KOPT-K1 (cell line): ENCODE measurements around the gene PRR14.
"Not testable (repeated sequence)": the region's sequence is repeated elsewhere in the genome, so short reads cannot be mapped to it uniquely, and the experiment has no call there.

Experiments
- H3K27ac ChIP-seq: fragments of 200-600 bp; sonication (generic); 2 replicates; pipeline ENCODE4 v1.5.1; 2016; ENCODE audit warnings: antibody characterized with exemption, mild to moderate bottlenecking, low read depth, low read length; ENCODE audit not compliant: poor library complexity, severe bottlenecking
- H3K36me3 ChIP-seq: fragments of 200-600 bp; sonication (generic); 2 replicates; pipeline ENCODE4 v1.5.1; 2017; ENCODE audit warnings: antibody characterized with exemption, mild to moderate bottlenecking, low read length, moderate library complexity; ENCODE audit not compliant: insufficient read depth
- H3K9me3 ChIP-seq: fragments of 200-600 bp; sonication (generic); 2 replicates; pipeline ENCODE4 v1.5.1; 2017; ENCODE audit warnings: antibody characterized with exemption, low read length, mild to moderate bottlenecking; ENCODE audit not compliant: insufficient read depth, poor library complexity, severe bottlenecking

The PRR14 gene

DNA sequence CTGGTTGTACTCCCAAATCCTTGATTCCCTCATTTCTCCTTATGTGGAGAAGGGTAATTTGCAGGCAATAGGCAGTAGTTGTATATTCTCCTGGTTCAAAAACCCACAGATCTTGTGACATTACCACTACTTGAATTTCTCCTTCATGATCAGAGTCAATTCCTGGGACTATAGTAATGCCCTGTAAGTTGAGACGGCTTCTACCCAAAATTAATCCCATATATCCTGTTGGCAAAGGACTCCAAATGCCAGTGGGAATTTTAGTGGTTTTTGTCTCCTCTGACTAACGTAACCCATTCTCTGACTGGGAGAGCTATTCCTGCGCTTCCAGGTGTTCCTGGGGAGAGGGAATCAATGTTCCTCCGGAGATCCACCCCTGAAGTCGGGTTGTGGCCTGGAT, 29.0 kb upstream of the PRR14 start:
- Histone ChIP-seq H3K9me3 (peaks cover 24% of the 10 kb centered on the region), H3K36me3 (no peaks in the 10 kb centered on the region), H3K27ac (no peak overlapping the region)

DNA sequence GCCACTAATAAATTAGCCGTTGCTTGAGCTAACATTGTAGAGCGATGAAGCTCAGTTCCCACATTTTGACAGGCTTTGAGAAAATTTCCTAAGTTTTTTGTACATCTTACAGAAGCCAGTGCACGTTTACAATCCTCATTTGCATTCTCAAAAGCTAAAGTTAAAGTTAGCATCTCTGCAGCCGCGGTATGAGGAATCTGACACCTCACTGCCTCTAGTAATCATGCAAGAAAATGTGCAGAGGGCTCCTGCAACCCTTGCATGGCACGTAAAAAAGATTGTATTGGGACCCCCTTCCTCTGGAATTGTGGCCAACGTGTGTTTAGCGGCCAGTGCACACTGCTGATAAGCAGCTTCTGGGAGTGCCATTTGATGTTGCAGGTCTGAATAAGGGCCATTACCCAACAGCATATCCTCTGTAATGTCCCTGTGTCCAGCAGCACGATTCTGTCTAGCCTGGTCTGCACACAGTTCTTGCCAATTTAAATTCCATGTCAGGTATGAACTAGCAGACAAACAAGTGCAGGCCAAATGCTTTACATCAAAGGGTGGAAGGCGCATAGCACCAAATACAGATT, 28.2 kb upstream of the PRR14 start:
- Histone ChIP-seq H3K36me3 (no peaks in the 10 kb centered on the region), H3K9me3 (peaks cover 24% of the 10 kb centered on the region), H3K27ac (no peak overlapping the region)

DNA sequence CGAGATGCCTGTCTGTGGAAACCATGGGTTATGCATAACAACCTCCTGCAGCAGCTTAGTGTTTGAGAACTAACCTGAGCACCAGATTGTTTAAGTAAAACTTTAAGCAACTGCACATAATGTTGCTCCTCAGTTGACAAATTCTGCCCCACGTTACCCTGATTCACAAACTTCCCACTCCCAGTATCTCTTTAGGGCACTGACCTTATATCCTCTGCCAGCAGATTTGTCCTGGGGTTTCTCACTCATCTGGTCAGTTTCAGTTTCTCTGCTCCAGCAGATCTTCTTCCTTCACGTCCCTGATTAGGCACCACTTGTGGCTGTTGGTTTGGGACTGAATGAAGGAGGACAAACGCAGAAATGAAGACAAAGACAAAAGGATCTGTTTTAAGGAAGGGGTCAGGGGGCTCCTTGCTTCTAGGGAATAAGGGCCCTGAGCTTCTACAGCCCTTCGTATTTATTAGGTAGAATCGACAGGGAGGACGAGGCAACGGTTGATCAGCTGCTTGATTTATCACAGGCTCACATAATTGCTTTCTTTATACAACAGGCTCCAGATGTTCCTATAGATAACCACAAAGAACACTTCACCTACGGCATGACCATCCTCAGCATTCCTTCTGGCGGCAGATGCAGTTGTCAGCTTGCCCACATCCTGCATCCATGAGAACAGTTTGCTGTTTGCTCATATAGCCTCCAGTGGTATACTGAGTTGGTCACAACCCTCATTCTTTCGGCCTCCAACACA, 27.1 kb upstream of the PRR14 start:
- Histone ChIP-seq H3K9me3 (peaks cover 17% of the 10 kb centered on the region), H3K27ac (no peak overlapping the region), H3K36me3 (no peaks in the 10 kb centered on the region)

DNA sequence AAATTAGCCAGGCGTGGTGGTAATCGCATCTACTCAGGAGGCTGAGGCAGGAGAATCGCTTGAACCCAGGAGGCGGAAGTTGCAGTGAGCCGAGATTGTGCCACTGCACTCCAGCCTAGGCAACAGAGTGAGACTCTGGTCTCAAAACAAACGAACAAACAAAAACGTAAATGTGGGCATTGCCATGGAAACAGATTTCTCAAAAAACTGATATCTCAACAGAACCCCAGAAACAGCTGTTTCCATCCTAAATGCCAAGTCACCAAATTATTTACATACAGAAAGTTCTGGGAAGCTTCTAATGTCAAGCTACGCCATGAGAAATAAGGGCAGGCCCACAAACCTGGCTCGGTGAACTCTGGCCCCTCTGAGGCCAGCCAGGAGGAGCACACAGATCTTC, 24.5 kb upstream of the PRR14 start:
- Histone ChIP-seq H3K36me3 (no peaks in the 10 kb centered on the region), H3K9me3 (peaks cover 11% of the 10 kb centered on the region), H3K27ac (no peak overlapping the region)

DNA sequence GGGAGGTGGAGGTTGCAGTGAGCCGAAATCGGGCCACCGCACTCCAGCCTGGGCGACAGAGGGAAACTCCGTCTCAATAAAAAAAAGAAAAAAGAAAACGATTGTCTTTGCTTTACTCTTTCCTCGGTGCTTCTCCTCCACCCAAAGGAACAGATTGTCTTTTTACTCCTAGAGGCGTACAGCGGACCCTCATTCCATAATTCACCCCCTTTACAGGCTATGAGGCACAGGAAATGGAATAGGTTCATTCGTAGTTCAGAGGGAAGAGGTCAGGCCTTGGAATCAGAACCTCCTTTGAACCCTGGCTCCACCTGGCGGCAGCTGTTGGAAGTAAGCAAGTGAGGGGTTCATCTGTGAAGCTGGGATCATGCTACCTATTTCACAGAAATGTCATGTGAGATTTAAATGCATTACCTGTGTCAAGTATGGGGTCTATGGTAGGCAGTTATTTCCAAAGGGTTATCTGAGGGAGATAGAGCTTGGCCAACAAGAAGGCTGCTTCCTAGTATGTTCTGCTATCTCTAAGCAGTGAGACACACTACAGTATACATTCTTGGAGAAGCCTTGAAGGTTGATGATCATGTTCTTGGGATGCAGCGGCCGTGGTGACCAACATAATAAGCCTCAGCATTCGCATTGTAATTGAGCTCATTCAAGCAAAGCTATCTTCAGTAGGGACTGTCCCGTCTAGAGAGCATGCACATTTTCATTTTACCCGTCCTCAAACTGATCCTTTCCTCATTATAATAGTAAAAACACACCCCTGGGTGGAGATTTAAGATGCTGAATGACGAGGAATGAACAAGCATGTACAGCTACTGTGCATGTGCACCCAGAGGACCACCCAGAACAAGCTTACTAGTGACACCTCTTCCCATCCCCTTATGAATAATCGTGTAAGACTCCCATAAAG, 21.9 kb upstream of the PRR14 start:
- Histone ChIP-seq H3K9me3 (peaks cover 5% of the 10 kb centered on the region), H3K27ac (no peak overlapping the region), H3K36me3 (no peaks in the 10 kb centered on the region)

DNA sequence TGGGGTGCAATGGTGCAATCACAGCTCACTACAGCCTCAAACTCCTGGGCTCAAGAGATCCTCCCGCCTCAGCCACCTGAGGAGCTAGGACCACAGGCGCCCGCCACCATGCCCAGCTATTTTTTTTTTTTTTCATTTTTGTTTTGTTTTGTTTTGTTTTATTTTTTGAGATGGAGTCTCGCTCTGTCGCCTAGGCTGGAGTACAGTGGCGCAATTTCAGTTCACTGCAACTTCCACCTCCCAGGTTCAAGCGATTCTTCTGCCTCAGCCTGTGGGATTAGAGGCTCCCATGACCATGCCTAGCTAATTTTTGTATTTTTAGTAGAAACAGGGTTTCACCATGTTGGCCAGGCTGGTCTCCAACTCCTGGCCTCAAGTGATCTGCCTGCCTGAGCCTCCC, 18.3 kb upstream of the PRR14 start:
- H3K9me3 ChIP-seq, H3K36me3 ChIP-seq, H3K27ac ChIP-seq: not testable (repeated sequence)

DNA sequence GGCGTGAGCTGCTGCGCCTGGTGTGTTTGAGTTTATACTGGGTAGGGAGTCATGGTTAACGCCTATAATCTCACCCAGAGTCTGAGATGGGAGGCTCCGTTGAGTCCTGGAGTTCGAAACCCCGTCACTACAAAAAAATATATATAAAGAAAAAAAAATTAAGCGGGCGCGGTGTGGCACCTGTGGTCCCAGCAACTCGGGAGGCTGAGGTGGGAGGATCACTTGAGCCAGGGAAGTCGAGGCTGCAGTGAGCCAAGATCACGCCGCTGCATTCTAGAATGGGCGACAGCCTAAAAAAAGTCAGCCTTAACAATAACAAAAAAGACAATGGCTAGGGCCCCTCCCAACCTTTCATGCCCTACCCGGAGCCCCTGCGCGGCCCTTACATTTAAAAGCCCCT, 17.2 kb upstream of the PRR14 start:
- Histone ChIP-seq H3K36me3 (no peaks in the 10 kb centered on the region), H3K27ac (peak overlapping the region; percentile 83), H3K9me3 (no peaks in the 10 kb centered on the region)

DNA sequence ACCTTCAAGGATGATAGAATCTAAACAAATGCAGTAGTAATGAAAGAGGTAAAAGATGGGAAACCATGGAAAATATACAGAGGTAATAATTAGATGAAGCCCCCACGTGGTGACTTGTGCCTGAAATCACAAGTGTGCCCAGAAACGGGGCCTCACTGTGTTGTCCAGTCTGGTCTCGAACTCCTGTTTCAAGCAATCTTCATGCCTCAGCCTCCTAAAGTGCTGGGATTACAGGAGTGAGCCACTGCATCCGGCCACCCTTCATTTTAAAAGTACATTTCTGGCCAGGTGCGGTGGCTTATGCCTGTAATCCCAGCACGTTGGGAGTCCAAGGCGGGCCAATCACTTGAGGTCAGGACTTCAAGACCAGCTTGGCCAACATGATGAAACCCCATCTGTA, 14.2 kb upstream of the PRR14 start:
- Histone ChIP-seq H3K36me3 (no peaks in the 10 kb centered on the region), H3K27ac (no peak overlapping the region), H3K9me3 (no peaks in the 10 kb centered on the region)

DNA sequence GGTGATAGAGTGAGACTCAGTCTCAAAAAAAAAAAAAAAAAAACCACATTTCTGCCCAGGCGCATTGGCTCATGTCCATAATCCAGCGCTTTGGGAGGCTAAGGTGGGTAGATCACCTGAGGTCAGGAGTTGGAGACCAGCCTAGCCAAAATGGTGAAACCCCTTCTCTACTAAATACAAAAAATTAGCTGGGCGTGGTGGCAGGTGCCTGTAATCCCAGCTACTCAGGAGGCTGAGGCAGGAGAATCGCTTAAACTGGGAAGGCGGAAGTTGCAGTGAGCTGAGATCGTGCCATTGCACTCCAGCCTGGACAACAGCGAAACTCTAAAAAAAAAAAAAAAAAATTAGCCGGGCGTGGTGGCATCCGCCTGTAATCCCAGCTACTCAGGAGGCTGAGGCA, 13.6 kb upstream of the PRR14 start:
- not testable (repeated sequence) for H3K27ac ChIP-seq, H3K9me3 ChIP-seq, H3K36me3 ChIP-seq

DNA sequence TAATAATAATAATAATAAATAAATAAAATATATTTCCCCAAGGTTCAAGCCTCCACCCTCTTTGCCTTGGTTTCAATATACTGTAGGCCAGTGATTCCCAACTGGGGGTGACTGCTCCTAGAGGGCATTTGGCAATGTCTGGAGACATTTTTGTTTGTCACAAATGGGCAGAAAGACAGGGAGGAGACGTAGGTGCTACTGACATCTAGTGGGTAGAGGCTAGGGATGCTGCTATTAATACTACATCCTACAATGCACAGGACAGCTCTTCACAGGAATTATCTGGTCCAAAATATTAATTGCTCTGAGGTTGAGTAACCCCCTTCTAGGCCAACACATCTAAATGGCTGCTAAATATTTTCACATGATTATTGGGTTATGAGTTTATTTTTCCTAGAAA, 12.8 kb upstream of the PRR14 start:
- Histone ChIP-seq H3K36me3 (no peaks in the 10 kb centered on the region), H3K27ac (no peak overlapping the region), H3K9me3 (no peaks in the 10 kb centered on the region)

DNA sequence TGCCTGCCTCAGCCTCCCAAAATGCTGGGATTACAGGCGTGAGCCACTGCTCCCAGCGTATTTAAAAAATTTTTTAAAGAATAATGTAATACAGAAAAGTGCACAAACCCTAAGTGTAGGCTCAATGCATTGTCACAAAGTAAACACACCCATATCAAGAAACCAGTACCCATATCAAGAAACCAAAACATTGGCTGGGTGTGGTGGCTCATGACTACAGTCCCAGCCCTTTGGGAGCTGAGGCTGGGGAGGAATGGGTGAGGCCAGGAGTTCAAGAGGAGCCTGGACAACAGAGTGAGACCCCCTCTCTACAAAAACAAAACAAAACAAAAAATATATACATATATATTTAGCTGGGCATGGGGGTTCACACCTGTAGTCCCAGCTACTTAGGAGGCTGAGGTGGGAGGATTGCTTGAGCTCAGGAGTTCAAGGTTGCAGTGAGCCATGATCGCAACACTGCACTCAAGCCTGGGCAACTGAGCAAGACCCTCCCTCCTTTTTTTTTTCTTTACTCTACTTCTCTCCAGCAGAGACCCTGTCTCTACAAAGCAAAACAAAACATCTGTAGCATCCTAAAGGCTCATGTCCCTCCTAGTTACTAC, 9.3 kb upstream of the PRR14 start:
- no peaks in the 10 kb centered on the region for H3K9me3 ChIP-seq
- H3K27ac ChIP-seq = no peak overlapping the region
- H3K36me3 ChIP-seq = no peaks in the 10 kb centered on the region

DNA sequence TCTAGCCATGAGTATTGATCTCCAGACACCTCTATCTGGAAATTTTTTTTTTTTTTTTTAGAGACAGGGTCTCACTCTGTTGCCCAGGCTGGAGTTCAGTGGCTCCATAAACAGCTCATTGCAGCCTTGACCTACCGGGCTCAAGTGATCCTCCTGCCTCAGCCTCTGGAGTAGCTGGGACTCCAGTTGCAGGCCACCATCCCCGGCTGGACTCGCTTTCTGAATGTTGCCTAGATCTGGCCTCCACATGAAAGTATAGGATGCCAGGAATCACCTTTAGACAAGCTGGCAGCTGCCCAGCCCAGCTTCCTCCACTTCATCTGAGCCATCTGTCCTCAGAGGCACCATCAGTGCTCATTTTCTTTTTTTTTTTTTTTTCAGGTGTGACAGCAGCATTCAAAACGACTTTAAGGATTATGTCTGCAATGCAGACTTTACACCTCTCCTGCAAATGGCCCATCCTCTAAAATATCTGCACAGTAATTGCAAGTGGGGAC, 6.4 kb upstream of the PRR14 start:
- H3K36me3 ChIP-seq = no peaks in the 10 kb centered on the region
- no peak overlapping the region for H3K27ac ChIP-seq
- H3K9me3 ChIP-seq = no peaks in the 10 kb centered on the region

DNA sequence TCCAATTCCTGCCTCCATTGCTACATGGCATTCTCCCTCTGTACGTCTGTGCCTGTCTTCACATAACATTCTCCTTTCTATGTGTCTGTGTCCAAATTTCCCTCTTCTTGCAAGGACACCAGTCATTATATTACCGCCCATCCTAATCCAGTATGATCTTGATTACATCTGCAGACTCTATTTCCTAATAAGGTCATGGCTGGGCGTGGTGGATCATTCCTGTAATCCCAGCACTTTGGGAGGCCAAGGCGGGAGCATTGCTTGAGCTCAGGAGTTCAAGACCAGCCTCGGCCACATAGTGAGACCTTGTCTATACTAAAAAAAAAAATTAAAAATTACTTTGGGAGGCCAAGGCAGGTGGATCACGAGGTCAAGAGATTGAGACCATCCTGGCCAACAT, 5.0 kb upstream of the PRR14 start:
- Histone ChIP-seq H3K36me3 (no peaks in the 10 kb centered on the region), H3K9me3 (no peaks in the 10 kb centered on the region)

DNA sequence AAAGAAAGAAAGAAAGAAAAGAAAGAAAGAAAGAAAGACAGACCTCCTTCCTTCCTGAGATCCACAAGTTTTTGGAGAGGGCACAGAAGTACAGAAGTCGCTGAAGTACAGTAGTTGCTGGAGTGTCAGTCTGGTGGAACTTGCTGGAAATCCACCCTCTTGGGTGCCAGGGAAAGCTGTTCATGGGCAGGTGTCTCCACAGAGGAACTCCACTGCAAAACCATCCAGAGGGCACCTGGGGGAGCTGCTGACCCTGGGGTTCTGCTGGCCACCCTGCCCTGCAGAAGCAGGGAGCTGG, 3.5 kb upstream of the PRR14 start:
- no peaks in the 10 kb centered on the region for H3K9me3 ChIP-seq
- no peak overlapping the region for H3K27ac ChIP-seq
- H3K36me3 ChIP-seq = peaks cover 4% of the 10 kb centered on the region

More for the DNA sequence above, 5.0 kb upstream of the PRR14 start:
- no peak overlapping the region for H3K27ac ChIP-seq

DNA sequence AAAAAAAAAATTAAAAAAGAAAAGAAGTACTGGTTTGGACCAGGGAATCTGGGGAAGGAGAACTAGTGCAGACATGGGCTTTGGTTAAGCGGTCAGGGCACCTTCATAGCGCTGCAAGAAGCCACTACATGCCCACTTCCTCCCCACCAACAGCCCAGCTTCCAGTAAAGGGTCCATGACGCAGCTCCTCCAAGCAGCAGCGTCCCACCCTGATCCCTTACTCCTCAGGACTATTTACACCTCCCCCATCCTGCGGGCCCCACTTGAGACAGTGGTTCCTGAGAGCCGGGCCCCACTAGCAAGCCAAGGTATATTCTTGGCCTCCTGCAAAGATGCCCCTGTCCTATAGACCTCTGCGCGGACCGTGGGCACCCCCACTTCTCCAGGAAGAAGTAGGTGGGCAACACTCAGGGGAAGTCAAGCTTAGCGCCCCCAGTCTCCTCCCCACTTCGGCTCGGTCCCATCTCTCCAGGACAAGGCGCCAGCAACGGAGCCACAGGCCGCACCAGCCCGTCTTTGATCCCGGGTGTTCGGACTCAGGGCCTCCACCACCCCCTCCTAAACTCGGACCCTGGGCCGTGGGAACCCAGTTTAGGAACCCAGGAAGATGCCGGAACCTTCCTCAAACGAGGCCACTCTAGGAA, 913 bp upstream of the PRR14 start:
- Histone ChIP-seq H3K27ac (peak overlapping the region; percentile 88), H3K9me3 (no peaks in the 10 kb centered on the region), H3K36me3 (peaks cover 29% of the 10 kb centered on the region)
